ENCODE results near the gene TFF3.

GRCh38 chr21:42297377-42297776 is 17.8 kb downstream of the TFF3 start:
- TF ChIP-seq CTCF (IDR thresholded peaks at IDR 0.05; ENCODE audit: poor library complexity) (no peak), EZH2 (IDR thresholded peaks at IDR 0.05; ENCODE audit: borderline replicate concordance) (no peak), EZH2phosphoT487 (IDR thresholded peaks at IDR 0.05; ENCODE audit: low read depth, severe bottlenecking, unreplicated experiment) (no peak)
